ENCODE results near the gene CYTH4.
"Not testable (repeated sequence)": the region's sequence is repeated elsewhere in the genome, so short reads cannot be mapped to it uniquely, and the experiment has no call there.

CYTH4 gene

GRCh38 chr22:37251836-37252235 is 30.5 kb upstream of the CYTH4 start:
- not testable (repeated sequence) for DNase-seq

- no peak for DNase-seq
Observed at GRCh38 chr22:37253126-37253660, 29.1 kb upstream of the CYTH4 start.

DNA sequence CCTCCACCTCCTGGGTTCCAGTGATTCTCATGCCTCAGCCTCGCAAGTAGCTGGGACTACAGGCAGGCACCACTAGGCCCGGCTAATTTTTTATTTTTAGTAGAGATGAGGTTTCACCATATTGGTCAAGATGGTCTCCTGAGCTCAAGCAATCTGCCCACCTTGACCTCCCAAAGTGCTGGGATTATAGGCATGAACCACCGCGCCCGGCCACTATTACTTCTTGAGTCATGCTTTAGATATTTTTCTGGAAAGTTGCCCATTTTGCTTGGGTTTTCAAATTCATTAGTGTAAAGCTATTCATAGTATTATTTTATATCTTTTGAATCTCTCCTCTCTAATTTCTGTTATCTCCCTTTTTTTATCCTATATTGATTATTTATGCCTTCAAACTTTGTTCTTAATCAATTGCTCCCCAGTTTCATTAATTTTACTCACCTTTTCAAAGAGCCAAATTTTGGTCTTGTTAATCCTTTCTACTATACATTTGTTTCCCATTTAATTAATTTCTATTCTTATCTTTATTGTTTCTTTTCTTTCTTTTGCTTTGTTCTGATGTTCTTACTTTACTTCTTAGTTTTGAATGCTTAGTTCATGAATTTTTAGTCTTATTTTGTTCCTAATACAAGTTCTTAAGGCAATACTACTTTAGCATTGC is 28.0 kb upstream of the CYTH4 start:
- no peak for DNase-seq

GRCh38 chr22:37254867-37255233 is 27.5 kb upstream of the CYTH4 start:
- DNase-seq = no peak

- DNase-seq = no peak
Observed at GRCh38 chr22:37255558-37256006, 26.7 kb upstream of the CYTH4 start.

GRCh38 chr22:37256075-37256726 is 26.1 kb upstream of the CYTH4 start:
- DNase-seq = no peak

GRCh38 chr22:37258005-37258752 is 24.1 kb upstream of the CYTH4 start:
- no peak for DNase-seq

GRCh38 chr22:37258753-37259401 is 23.4 kb upstream of the CYTH4 start:
- DNase-seq = no peak

GRCh38 chr22:37259540-37260029 is 22.7 kb upstream of the CYTH4 start:
- no peak for DNase-seq

- DNase-seq = no peak
Observed at GRCh38 chr22:37260155-37260795, 22.0 kb upstream of the CYTH4 start.

- DNase-seq = peak; percentile 55 to 57
Observed at GRCh38 chr22:37260901-37261336, 21.4 kb upstream of the CYTH4 start.

- no peak for DNase-seq
Observed at GRCh38 chr22:37262346-37262745, 20.0 kb upstream of the CYTH4 start.

DNA sequence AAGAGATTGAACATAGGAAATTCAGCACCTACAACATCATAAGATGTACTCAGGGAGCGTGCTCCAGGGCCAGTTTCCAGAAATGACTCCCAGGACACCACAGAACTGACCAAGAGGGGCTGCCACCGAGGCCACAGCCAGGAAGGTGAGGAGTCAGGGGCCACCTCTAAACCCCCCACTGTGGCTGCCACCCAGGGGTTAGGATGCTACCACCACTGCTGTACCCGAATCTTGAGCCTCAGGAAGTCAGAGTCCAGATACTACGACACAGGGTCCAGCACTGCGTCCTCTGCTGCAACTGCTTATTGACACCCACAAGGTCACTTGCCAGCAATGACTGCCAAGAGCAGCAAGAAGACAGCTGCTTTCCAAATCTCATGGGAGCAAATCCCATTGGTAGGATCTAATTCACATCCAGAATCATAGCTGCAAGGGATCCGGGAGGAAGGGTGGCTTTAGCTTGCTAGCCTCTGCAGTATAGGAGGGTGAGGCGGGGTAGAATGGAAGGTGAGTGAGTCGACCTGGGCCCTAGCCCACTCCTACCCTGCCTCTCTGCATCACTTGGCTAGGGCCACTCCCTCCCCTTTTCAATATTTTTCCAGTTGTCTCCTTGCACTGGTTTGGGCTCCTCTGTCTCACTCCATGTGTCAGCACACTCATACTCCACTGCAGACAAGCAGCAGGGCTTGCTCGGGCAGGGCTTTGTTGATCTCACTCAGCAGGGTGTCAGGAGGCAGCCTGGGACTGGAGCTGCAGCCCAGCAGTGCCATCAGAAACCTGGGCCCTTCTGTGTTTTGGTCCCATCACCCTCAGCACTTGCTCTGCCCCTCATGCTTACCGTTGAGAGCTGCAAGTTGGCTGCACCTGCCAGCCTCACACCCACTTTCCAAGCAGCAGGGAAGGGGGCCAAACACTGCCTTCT is 18.1 kb upstream of the CYTH4 start:
- DNase-seq = no peak

DNA sequence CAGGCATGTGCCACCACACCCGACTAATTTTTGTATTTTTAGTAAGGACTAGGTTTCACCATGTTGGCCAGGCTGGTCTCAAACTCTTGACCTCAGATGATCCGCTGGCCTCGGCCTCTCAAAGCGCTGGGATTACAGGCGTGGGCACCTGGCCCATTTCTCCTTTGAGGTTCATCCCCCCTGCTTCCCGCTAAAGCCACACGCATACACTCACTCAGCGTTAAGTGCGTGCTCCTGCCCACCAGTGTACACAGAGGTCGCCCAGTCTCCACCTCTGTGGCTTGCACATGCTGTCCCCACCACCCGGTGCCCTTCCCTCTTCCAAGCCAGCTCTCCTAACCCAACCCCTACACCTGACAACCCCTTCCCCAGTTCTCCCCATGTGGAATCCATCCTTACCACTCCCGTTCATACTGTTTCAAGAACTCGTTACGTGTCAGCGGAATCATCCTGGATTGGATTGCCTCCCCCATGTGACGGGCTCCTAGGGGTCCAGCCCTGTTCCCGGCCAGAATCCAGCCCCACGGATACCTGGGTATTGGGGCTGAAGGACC is 15.7 kb upstream of the CYTH4 start:
- DNase-seq = no peak

DNA sequence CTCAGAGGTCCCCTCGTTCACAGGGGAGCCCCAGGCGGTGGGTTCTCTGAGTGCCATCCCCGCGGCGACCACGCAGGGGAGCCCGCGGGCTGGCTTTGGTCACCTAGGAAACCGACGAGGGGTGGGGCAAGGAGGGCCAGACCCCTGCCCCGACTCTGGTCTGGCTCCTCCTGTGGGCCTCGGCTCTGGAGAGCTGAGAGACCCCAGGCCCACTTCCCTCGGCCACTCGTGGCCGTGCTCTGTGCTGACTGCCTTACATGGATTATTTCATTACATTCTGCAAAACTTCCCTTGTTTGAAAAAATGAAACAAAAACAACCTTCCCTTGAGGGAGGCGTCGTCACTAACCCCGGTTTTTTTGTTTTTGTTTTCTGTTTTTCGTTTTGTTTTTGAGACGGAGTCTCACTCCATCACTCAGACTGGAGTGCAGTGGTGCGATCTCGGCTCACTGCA is 15.1 kb upstream of the CYTH4 start:
- DNase-seq = peak; percentile 59 to 68

GRCh38 chr22:37267661-37268413 is 14.5 kb upstream of the CYTH4 start:
- no peak for DNase-seq

- no peak for DNase-seq
Observed at GRCh38 chr22:37269936-37270678, 12.2 kb upstream of the CYTH4 start.

DNA sequence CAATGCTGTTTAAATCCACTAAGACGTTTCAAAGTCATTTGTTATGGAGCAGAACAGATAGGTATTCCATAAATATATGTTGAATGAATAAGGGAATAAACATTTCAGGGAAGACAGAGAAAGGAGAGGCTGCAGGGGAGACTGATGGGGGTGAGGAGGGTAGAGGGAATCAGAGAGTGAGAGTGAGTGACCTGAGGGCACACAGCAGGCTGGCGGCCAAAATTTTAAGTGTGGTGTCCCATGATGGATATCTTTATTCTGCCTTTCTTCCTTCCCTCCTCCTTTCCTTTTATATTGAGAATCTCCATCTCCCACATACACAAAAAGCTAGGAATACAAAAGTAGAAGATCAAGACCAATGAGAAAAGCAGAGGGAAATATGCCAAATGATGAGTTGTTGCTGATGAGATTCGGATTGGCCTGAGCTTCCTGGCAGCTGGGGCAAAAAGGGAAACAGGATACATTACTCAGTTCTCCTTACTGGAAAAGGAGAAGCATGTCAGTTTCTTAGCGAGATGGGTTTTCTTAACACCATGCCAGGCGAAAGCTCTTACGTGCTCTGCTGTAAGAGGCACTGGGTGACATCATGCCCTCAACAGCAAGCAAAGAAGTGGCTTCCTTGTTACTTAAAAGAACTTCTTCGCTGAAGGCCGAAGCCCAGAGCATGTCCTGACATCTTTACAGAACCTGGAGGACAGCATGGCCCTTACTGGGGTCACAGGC is 11.2 kb upstream of the CYTH4 start:
- DNase-seq = no peak

Data from stimulated activated CD4-positive, alpha-beta T cell treated with anti-CD3 and anti-CD28 coated beads, Interleukin-4, amount 100 ng/mL, for 4 hours (primary cell).